Pancreas (tissue), 10 donors: ENCODE results near the gene FMNL3. TPM values are rescaled to one million over a fixed set of nuclear protein-coding genes. Genes with fewer than 3 reads are reported as not detected.

ENCODE experiments used
- ATAC-seq, 4 donors: fragments of 200-7000 bp; cut with Tn5 transposase; one replicate each; pipeline versions ENCODE4 v1.8.0 to v1.9.1; 2020; ENCODE audit warnings: mild to moderate bottlenecking in 4 of 4, moderate library complexity in 4 of 4
- DNase-seq, 6 donors: peaks; one replicate each; pipeline ENCODE4 v3.0.0-alpha.2; 2020
- FAIRE-seq: peaks from 2 replicates; lab custom pipeline; 2012; peaks lifted over from hg19 to GRCh38; lab: Jason Lieb, UNC
- H3K27ac ChIP-seq, 4 donors: fragments of 200-600 bp; sonication (generic); 1 replicate in 3 of 4; 2 replicates in 1 of 4; pipeline versions ENCODE4 v1.5.0 to v1.8.0; 2020
- H3K27me3 ChIP-seq, 4 donors: fragments of 200-600 bp; one replicate each; pipeline ENCODE4 v1.8.0; 2021
- H3K36me3 ChIP-seq, 3 donors: fragments of 200-600 bp; sonication (generic) in 1 of 3; one replicate each; pipeline versions ENCODE4 v1.5.0 to v1.8.0; 2020 to 2021
- H3K4me1 ChIP-seq, 3 donors: fragments of 200-600 bp; one replicate each; pipeline ENCODE4 v1.8.0; 2021
- H3K4me3 ChIP-seq, 4 donors: fragments of 200-600 bp; sonication (generic) in 2 of 4; one replicate each; pipeline versions ENCODE4 v1.5.0 to v1.8.0; 2020 to 2021
- H3K9me3 ChIP-seq, 4 donors: fragments of 200-600 bp; one replicate each; pipeline ENCODE4 v1.8.0; 2021
- WGBS, 2 donors: extraction: QIAGEN DNeasy Blood & Tissue Kit; methylation state at CpG; one replicate each; pipeline ENCODE4 v1.1.7; 2013; 5-methylcytosine and 5-hydroxymethylcytosine counted together
- intact Hi-C, 3 donors: fragments of 100-400 bp; cut with DNase I; formaldehyde crosslinking; loops; one replicate each; pipeline versions ENCODE4 v1.11.1 to v1.14.2; 2022
- polyA plus RNA-seq, 2 donors: library from polyadenylated mRNA; stranded (reverse); fragments of 200-250 nt; gene quantifications; one replicate each; pipeline ENCODE4 v1.2.3, GENCODE V29; 2013
- total RNA-seq, 6 donors: library from RNA; stranded (reverse); fragmentation: NEBNext Ultra II Directional in 4 of 6; extraction: Animal tissue kit (Norgen Biotek cat#: 25700) in 4 of 6; gene quantifications; one replicate each; pipeline versions ENCODE4 v1.2.1 to v1.2.4, GENCODE V29; 2021 to 2023
- TF ChIP-seq, protein P1 (sequence below), 4 donors: fragments of 200-600 bp; sonication (generic) in 3 of 4; IDR thresholded peaks; one replicate each; pipeline versions ENCODE4 v1.5.0 to v1.8.0; 2021; ENCODE audit warnings: antibody characterized with exemption in 4 of 4
- donor health status: healthy with polysubstance abuse.
- donor health status: DM: no; HTN: no; CAD: no; lungs with moderate emphysema.
- donor health status: DM: no; HTN: no; CAD: no.
- donor health status: control.
- donor health status: control.
- donor health status: Bipolar disorder and iron deficiency.
- donor health status: DM: yes; HTN: yes; CAD: no.
- donor health status: DM: no; HTN: no; CAD: no.
- donor health status: DM: no; HTN: no; CAD: no.
- donor health status: DM: yes; HTN: yes; CAD: no.

FMNL3 gene
- total and polyA plus RNA-seq, 8 donors, result 1.8 to 13.5 (median 3.0) TPM

DNA sequence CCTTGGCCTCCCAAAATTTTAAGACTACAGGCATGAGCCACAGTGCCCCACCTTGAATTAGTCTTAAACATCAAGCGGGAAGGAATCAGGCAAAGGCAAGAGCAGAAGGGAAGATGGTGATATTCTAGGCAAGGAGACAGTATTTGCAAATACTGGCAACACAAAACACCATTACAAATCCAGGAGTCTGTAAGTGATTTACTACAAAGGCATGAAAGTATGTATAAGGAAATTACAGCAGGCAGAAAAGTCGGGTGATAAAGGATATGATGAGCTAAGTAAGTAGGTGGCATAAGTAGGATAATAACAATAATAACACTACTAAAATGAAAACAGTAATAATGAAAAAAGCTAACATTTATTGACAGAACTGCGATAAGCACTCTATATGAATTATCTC, 28.5 kb downstream of the FMNL3 start:
- no peak for ATAC-seq
- 68 to 79% methylated on average over 3 of the region's 3 CpGs for WGBS, 2 donors

DNA sequence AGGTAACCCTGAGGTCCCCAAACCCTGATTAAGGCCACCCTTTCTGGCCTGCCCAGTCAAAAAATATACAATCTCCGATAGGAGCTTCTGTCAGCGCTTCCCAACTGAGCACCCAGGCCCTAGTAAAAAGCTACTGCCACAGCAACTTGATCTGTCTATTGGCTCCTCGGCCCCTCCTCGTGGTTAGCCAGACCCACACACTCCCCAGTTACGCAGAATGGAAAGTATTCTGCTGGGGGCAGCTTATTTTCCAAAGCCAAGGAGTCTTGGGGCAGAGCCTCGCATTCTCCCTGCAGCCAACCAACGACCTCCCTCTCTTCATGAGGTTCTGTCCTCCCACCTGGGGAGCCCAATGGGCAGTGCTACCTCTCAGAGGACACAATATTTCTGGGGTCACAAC, 32.1 kb downstream of the FMNL3 start:
- Histone ChIP-seq H3K4me1 (peaks cover 7 to 25% (median 20%) of the 10 kb centered on the region in 3 donors), H3K27me3 (no peaks in the 10 kb centered on the region), H3K4me3 (no peak overlapping the region), H3K9me3 (no peaks in the 10 kb centered on the region), H3K27ac (no peak overlapping the region), H3K36me3 (no peaks in the 10 kb centered on the region)
- FAIRE-seq, result no peak
- TF ChIP-seq, protein P1, sequence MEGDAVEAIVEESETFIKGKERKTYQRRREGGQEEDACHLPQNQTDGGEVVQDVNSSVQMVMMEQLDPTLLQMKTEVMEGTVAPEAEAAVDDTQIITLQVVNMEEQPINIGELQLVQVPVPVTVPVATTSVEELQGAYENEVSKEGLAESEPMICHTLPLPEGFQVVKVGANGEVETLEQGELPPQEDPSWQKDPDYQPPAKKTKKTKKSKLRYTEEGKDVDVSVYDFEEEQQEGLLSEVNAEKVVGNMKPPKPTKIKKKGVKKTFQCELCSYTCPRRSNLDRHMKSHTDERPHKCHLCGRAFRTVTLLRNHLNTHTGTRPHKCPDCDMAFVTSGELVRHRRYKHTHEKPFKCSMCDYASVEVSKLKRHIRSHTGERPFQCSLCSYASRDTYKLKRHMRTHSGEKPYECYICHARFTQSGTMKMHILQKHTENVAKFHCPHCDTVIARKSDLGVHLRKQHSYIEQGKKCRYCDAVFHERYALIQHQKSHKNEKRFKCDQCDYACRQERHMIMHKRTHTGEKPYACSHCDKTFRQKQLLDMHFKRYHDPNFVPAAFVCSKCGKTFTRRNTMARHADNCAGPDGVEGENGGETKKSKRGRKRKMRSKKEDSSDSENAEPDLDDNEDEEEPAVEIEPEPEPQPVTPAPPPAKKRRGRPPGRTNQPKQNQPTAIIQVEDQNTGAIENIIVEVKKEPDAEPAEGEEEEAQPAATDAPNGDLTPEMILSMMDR (IDR thresholded peaks at IDR 0.05), result no peak
- intact Hi-C loops, result no loop called here
- DNase-seq, result no peak
- WGBS, 2 donors, result 90 to 91% methylated on average over 7 of the region's 7 CpGs
- ATAC-seq, result no peak

More for the DNA sequence above, 28.5 kb downstream of the FMNL3 start:
- Histone ChIP-seq H3K9me3 (no peaks in the 10 kb centered on the region), H3K27me3 (no peaks in the 10 kb centered on the region), H3K36me3 (no peaks in the 10 kb centered on the region), H3K27ac (no peak overlapping the region), H3K4me3 (no peak overlapping the region), H3K4me1 (peaks cover 6 to 8% (median 7%) of the 10 kb centered on the region in 3 donors)
- TF ChIP-seq, protein P1 (IDR thresholded peaks at IDR 0.05), result no peak
- FAIRE-seq, result no peak
- intact Hi-C loops, result no loop called here
- DNase-seq, result no peak

DNA sequence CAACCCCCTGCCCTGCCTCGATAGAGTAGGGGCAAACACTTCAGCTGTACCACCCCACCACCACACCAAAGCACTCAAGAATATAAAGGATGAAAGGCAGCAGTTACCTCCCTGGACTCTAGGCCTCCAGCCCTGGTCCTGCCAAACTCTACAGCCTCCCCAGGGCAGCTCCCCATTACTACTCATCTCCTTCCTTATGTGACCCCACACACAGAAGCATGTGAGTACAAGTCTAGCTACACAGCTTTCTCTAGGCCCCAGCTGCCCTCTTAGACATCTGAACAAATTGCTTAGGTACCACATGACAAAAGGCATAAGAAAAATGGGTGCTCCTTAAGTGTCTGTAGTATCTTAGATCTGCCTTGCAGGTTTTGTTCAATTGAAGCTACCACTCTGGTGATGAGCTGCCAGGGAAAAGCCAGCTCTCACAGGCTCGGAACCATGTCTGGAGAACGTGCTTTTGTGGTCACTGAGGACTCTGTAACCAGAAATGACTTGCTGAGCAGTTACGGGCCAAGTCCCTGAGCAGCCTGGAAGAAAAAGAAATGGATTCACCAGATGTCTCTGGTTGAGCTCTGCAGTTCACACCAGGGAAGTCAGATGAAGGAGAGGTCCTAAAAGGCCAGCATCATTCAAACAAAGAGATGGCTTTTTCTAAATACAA, 32.8 kb downstream of the FMNL3 start:
- Histone ChIP-seq H3K27me3 (no peaks in the 10 kb centered on the region), H3K36me3 (no peaks in the 10 kb centered on the region), H3K9me3 (no peaks in the 10 kb centered on the region), H3K27ac (peak overlapping the region; percentile 74 to 89 (median 85)), H3K4me3 (no peak overlapping the region), H3K4me1 (peaks cover 7 to 25% (median 20%) of the 10 kb centered on the region in 3 donors)
- peak in 3 of 4 donors; percentile 2 to 8 (median 2) for ATAC-seq
- intact Hi-C loops, result no loop called here
- 74 to 82% methylated on average over 4 of the region's 4 CpGs for WGBS, 2 donors
- no peak for FAIRE-seq
- no peak for DNase-seq
- TF ChIP-seq, protein P1 (IDR thresholded peaks at IDR 0.05), result no peak

DNA sequence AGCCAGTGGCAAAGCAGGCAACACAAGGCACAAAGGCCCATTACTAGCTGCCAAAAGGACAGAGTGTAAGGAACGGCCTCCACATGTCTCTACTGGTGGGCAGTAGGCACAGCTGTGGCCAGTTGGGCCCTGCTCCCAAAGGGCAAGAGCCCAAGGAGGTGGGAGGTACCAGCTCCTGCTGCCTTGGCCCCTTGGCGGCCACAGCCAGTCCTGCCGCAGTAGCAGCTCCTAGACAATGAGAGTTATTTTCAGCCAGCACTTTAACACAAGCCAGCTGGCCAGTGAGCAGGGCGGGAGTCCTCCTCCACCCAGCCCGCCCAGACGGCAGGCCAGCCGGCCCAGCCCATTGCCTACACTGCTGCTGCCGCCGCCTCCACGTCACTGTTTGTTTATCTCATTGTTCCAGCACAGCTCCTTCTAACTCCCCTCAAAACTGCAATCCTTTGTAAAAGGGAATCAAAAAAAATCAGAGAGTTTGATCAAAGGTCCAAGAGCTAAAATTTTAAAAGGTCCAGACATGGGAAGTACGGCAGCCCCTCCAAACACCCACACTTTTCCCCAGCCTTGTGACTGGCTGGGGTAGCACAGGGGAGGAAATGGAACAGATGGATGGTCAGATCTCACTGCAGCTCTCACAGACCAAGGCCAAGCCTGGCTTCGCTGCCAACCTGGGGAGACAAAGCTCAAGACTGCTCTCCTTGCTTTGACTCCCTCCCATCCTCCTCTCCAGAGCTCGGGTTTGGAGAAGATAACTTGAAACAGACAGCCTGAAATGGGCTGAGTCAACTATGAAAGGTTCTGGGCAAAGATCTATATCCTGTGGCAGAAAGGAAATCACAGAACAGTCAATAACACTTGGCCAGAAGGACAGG, 33.5 kb downstream of the FMNL3 start:
- Histone ChIP-seq H3K27ac (peak overlapping the region; percentile 74 to 89 (median 85)), H3K4me3 (no peak overlapping the region), H3K36me3 (no peaks in the 10 kb centered on the region), H3K27me3 (no peaks in the 10 kb centered on the region), H3K9me3 (no peaks in the 10 kb centered on the region), H3K4me1 (peaks cover 7 to 25% (median 20%) of the 10 kb centered on the region in 3 donors)
- FAIRE-seq (no peak), ATAC-seq (peak; percentile 96 to 99 (median 97)), DNase-seq (peak; percentile 86 to 95 (median 88))
- WGBS, 2 donors, result 7 to 21% methylated on average over 13 of the region's 13 CpGs
- intact Hi-C loops, result no loop called here
- TF ChIP-seq, protein P1 (IDR thresholded peaks at IDR 0.05), result peak; percentile 11 to 37 (median 20)
